IMR-90 (cell line): ENCODE measurements around the gene ADGRG3. TPM values are rescaled to one million over a fixed set of nuclear protein-coding genes. Genes with fewer than 3 reads are reported as not detected.

Experiments used
- ATAC-seq: fragments of 200-7000 bp; cut with Tn5 transposase; 2 replicates; pipeline ENCODE4 v1.9.1; 2020; ENCODE audit warnings: low read depth, mild to moderate bottlenecking, moderate library complexity
- BruUV-seq: library from RNA; stranded (reverse); fragments of 400-500 nt; replicated peaks from 2 replicates; lab custom pipeline; 2021; lab: Mats Ljungman, UMichigan
- CTCF ChIA-PET: fragments of 300-600 bp; formaldehyde crosslinking; extraction: SDS; loops from one replicate; lab custom pipeline; 2021; ENCODE audit warnings: antibody characterized with exemption; lab: Yijun Ruan, JAX
- POLR2A ChIA-PET: fragments of 300-600 bp; sonication (Branson Sonifier 250); formaldehyde crosslinking; loops from one replicate; lab custom pipeline; 2022; ENCODE audit warnings: antibody characterized with exemption; ENCODE audit not compliant: unreplicated experiment; lab: Charles Lee
- DNase-seq: peaks from one replicate; pipeline ENCODE4 v3.0.0; 2013
- H2AFZ ChIP-seq: replicated peaks from 2 replicates; pipeline ENCODE3; 2013; ENCODE audit warnings: low read length, mild to moderate bottlenecking; ENCODE audit not compliant: poor library complexity
- H2AK5ac ChIP-seq: 2 replicates; pipeline ENCODE4 v1.6.1; 2013; ENCODE audit warnings: low read depth, low read length, inconsistent platforms
- H2AK9ac ChIP-seq: replicated peaks from 2 replicates; pipeline ENCODE3; 2013; ENCODE audit warnings: mild to moderate bottlenecking, low read depth, low read length, moderate library complexity; ENCODE audit not compliant: poor library complexity
- H2BK120ac ChIP-seq: 2 replicates; pipeline ENCODE4 v1.6.1; 2013; ENCODE audit warnings: low read depth, low read length, inconsistent platforms
- H2BK15ac ChIP-seq: 3 replicates; pipeline ENCODE4 v1.6.1; 2013; ENCODE audit warnings: low read depth, low read length, inconsistent platforms
- H2BK20ac ChIP-seq: 2 replicates; pipeline ENCODE4 v1.6.1; 2013; ENCODE audit warnings: low read depth, mild to moderate bottlenecking, inconsistent platforms, low read length, moderate library complexity
- H2BK5ac ChIP-seq: 2 replicates; pipeline ENCODE4 v1.6.1; 2013; ENCODE audit warnings: mild to moderate bottlenecking, low read depth, low read length, inconsistent platforms; ENCODE audit not compliant: poor library complexity, severe bottlenecking
- H3K14ac ChIP-seq: replicated peaks from 2 replicates; pipeline ENCODE4 v1.6.1; 2013; ENCODE audit warnings: low read depth, low read length, inconsistent platforms
- H3K18ac ChIP-seq: 2 replicates; pipeline ENCODE4 v1.6.1; 2013; ENCODE audit warnings: low read depth, low read length, control low read depth
- H3K23ac ChIP-seq: 2 replicates; pipeline ENCODE4 v1.6.1; 2013; ENCODE audit warnings: low read depth, low read length, inconsistent platforms
- H3K27ac ChIP-seq: 2 replicates; pipeline ENCODE4 v1.5.1; 2013; ENCODE audit warnings: mild to moderate bottlenecking, control low read depth, low read length; ENCODE audit not compliant: insufficient read depth
- H3K27me3 ChIP-seq: 2 replicates; pipeline ENCODE4 v1.6.1; 2013; ENCODE audit warnings: low read length; ENCODE audit not compliant: control insufficient read depth, insufficient read depth
- H3K36me3 ChIP-seq: 2 replicates; pipeline ENCODE4 v1.6.1; 2013; ENCODE audit warnings: low read length, mixed read lengths; ENCODE audit not compliant: control insufficient read depth, insufficient read depth
- H3K4ac ChIP-seq: 2 replicates; pipeline ENCODE4 v1.6.1; 2013; ENCODE audit warnings: low read depth, low read length, inconsistent platforms
- H3K4me1 ChIP-seq: 2 replicates; pipeline ENCODE4 v1.6.1; 2013; ENCODE audit warnings: low read length, mixed read lengths; ENCODE audit not compliant: control insufficient read depth, insufficient read depth
- H3K4me2 ChIP-seq: 2 replicates; pipeline ENCODE4 v1.6.1; 2013; ENCODE audit warnings: low read depth, mild to moderate bottlenecking, control low read depth, low read length, moderate library complexity
- H3K4me3 ChIP-seq: 2 replicates; pipeline ENCODE4 v1.5.1; 2013; ENCODE audit warnings: low read depth, mild to moderate bottlenecking, control low read depth, low read length, moderate library complexity; ENCODE audit not compliant: insufficient read depth
- H3K56ac ChIP-seq: 2 replicates; pipeline ENCODE4 v1.6.1; 2013; ENCODE audit warnings: low read length, inconsistent platforms; ENCODE audit not compliant: insufficient read depth; ENCODE audit errors: extremely low read depth
- H3K79me1 ChIP-seq, 2 experiments: 2 replicates each; pipeline ENCODE4 v1.6.1; 2013; ENCODE audit warnings: low read length in 2 of 2, inconsistent platforms in 1 of 2, low read depth in 1 of 2
- H3K9ac ChIP-seq: 2 replicates; pipeline ENCODE4 v1.6.1; 2013; ENCODE audit warnings: low read depth, low read length, control low read depth
- H3K9me1 ChIP-seq: 2 replicates; pipeline ENCODE4 v1.6.1; 2013; ENCODE audit warnings: low read length, inconsistent platforms; ENCODE audit not compliant: insufficient read depth
- H3K9me3 ChIP-seq: 2 replicates; pipeline ENCODE4 v1.6.1; 2013; ENCODE audit warnings: low read length; ENCODE audit not compliant: control insufficient read depth, insufficient read depth
- H4K20me1 ChIP-seq: 2 replicates; pipeline ENCODE4 v1.6.1; 2013; ENCODE audit warnings: low read length, inconsistent platforms; ENCODE audit not compliant: insufficient read depth
- H4K5ac ChIP-seq: 2 replicates; pipeline ENCODE4 v1.6.1; 2013; ENCODE audit warnings: mild to moderate bottlenecking, low read depth, low read length, control low read depth
- H4K8ac ChIP-seq, 2 experiments: 2 replicates each; pipeline ENCODE4 v1.6.1; 2013; ENCODE audit warnings: low read depth in 2 of 2, low read length in 2 of 2, control low read depth in 1 of 2, inconsistent platforms in 1 of 2
- H4K91ac ChIP-seq: 2 replicates; pipeline ENCODE4 v1.6.1; 2013; ENCODE audit warnings: low read depth, low read length, inconsistent platforms; ENCODE audit not compliant: insufficient read depth
- CEBPB ChIP-seq: IDR thresholded peaks from 2 replicates; pipeline ENCODE4 v1.6.1; 2012; ENCODE audit warnings: low read depth, low read length, improper control_type of control experiment
- CHD1 ChIP-seq: IDR thresholded peaks from 2 replicates; pipeline ENCODE4 v1.6.1; 2012; ENCODE audit warnings: low read depth, low read length, improper control_type of control experiment
- FOS ChIP-seq: fragments of 150-350 bp; IDR thresholded peaks from 2 replicates; pipeline ENCODE4 v1.6.1; 2016; ENCODE audit warnings: low read depth, low read length
- MAZ ChIP-seq: IDR thresholded peaks from 2 replicates; pipeline ENCODE4 v1.6.1; 2012; ENCODE audit warnings: low read depth, mild to moderate bottlenecking, low read length, improper control_type of control experiment, moderate library complexity, borderline replicate concordance
- MXI1 ChIP-seq: IDR thresholded peaks from 2 replicates; pipeline ENCODE4 v1.6.1; 2012; ENCODE audit warnings: low read depth, mild to moderate bottlenecking, low read length, moderate library complexity, borderline replicate concordance
- NFE2L2 ChIP-seq: fragments of 150-350 bp; IDR thresholded peaks from 2 replicates; pipeline ENCODE4 v1.6.1; 2016; ENCODE audit warnings: low read depth, mild to moderate bottlenecking, low read length
- POLR2A ChIP-seq: IDR thresholded peaks from 2 replicates; pipeline ENCODE4 v1.6.1; 2012; ENCODE audit warnings: mild to moderate bottlenecking, low read depth, low read length
- RCOR1 ChIP-seq: IDR thresholded peaks from 2 replicates; pipeline ENCODE4 v1.6.1; 2012; ENCODE audit warnings: mild to moderate bottlenecking, low read length, improper control_type of control experiment; ENCODE audit not compliant: insufficient replicate concordance
- SMC3 ChIP-seq: fragments of 150-350 bp; IDR thresholded peaks from 2 replicates; pipeline ENCODE4 v1.6.1; 2016; ENCODE audit warnings: low read depth, mild to moderate bottlenecking, antibody characterized with exemption, low read length, moderate library complexity
- WGBS, 2 experiments: methylation state at CpG; one replicate each; pipeline versions ENCODE4 v1.1.5 to v1.1.7; 2013; ENCODE audit warnings: missing lambda C conversion rate in 2 of 2; ENCODE audit not compliant: insufficient read length in 1 of 2; ENCODE audit errors: extremely low coverage in 2 of 2; 5-methylcytosine and 5-hydroxymethylcytosine counted together
- dilution Hi-C: fragments of 300-500 bp; cut with HindIII; formaldehyde crosslinking; loops from one replicate; pipeline ENCODE4 v1.14.3; 2018; ENCODE audit warnings: low sequenced_read_pairs; ENCODE audit not compliant: unreplicated experiment
- in situ Hi-C: fragments of 300-500 bp; cut with MboI; formaldehyde crosslinking; loops from 3 replicates; pipeline ENCODE4 v1.14.3; 2019; ENCODE audit warnings: low sequenced_read_pairs, inconsistent platforms, mixed read lengths
- intact Hi-C: fragments of 100-400 bp; cut with micrococcal nuclease; formaldehyde crosslinking; loops from 2 replicates; pipeline ENCODE4 v1.10.0; 2022
- polyA plus RNA-seq, 3 experiments: library from polyadenylated mRNA; depleted of rRNA; stranded (reverse); fragments of >200 nt; gene quantifications; 2 replicates each; pipeline ENCODE4 v1.2.3, GENCODE V29; 2012; ENCODE audit warnings: low replicate concordance in 1 of 3
- total RNA-seq: library from RNA; depleted of rRNA; stranded (reverse); fragments of >200 nt; gene quantifications from 2 replicates; pipeline ENCODE4 v1.2.3, GENCODE V29; 2012
- TF ChIP-seq, protein P1 (sequence below): fragments of 150-350 bp; IDR thresholded peaks from 2 replicates; pipeline ENCODE4 v1.6.1; 2017; ENCODE audit warnings: mild to moderate bottlenecking, antibody characterized with exemption, low read length, low read depth
- TF ChIP-seq, protein P2 (sequence below): fragments of 150-350 bp; IDR thresholded peaks from 2 replicates; pipeline ENCODE4 v1.6.1; 2016; ENCODE audit warnings: low read depth, mild to moderate bottlenecking, low read length, moderate library complexity, borderline replicate concordance

ADGRG3 gene
- total and polyA plus RNA-seq, 2 of the 4 experiments (the other 2 are of a cell fraction) = not detected

DNA sequence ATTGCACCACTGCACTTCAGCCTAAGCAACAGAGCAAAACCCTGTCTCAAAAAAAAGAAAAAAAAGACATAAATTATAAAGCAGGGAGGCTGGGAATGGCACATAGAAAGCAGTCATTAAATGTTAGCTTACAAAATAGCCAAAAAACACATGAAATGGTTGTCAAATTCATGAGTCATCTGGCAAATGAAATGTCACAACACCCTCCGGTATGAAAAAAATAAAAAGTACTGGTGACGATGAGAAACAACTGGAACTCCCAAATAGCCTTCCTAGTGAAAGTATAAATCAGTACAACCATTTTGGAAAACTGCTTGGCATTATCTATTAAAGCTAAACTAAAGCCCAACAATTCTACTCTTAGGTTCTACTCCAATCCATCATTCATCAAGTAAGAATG, 63.9 kb downstream of the ADGRG3 start:
- H3K9ac ChIP-seq = no peak overlapping the region
- TF ChIP-seq SMC3 (no peak), POLR2A (no peak), NFE2L2 (no peak), MAZ (no peak), RCOR1 (no peak), MXI1 (no peak), CHD1 (no peak), FOS (0 out of 2 replicates have a peak, but pooled peaks have one; percentile 8), CEBPB (peak; percentile 42; the same call in 1 of the 2 replicates)
- TF ChIP-seq, protein P1, sequence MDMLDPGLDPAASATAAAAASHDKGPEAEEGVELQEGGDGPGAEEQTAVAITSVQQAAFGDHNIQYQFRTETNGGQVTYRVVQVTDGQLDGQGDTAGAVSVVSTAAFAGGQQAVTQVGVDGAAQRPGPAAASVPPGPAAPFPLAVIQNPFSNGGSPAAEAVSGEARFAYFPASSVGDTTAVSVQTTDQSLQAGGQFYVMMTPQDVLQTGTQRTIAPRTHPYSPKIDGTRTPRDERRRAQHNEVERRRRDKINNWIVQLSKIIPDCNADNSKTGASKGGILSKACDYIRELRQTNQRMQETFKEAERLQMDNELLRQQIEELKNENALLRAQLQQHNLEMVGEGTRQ = no peak
- TF ChIP-seq, protein P2, sequence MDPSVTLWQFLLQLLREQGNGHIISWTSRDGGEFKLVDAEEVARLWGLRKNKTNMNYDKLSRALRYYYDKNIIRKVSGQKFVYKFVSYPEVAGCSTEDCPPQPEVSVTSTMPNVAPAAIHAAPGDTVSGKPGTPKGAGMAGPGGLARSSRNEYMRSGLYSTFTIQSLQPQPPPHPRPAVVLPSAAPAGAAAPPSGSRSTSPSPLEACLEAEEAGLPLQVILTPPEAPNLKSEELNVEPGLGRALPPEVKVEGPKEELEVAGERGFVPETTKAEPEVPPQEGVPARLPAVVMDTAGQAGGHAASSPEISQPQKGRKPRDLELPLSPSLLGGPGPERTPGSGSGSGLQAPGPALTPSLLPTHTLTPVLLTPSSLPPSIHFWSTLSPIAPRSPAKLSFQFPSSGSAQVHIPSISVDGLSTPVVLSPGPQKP = no peak
- no peak overlapping the region for H3K23ac ChIP-seq
- WGBS, 2 experiments = 43% methylated on average over 1 of the region's 2 CpGs; no CpG with 5 or more reads in 1 of the 2 experiments
- POLR2A ChIA-PET = no interaction called here
- peaks cover 5% of the 10 kb centered on the region for H3K4me1 ChIP-seq
- H3K18ac ChIP-seq = no peak overlapping the region
- no peak overlapping the region for H3K4ac ChIP-seq
- no peaks in the 10 kb centered on the region for H3K36me3 ChIP-seq
- dilution Hi-C loops (no loop called here), in situ Hi-C loops (no loop called here), intact Hi-C loops (no loop called here)
- no peak overlapping the region for H2BK20ac ChIP-seq
- BruUV-seq = no TSS peak
- no peak overlapping the region for H3K56ac ChIP-seq
- H3K9me3 ChIP-seq = no peaks in the 10 kb centered on the region
- H3K14ac ChIP-seq = no peak overlapping the region
- H2AK9ac ChIP-seq = no peak overlapping the region
- H3K27ac ChIP-seq = no peak overlapping the region
- H3K4me2 ChIP-seq = no peak overlapping the region
- no peak overlapping the region for H2BK120ac ChIP-seq
- no peak overlapping the region for H4K5ac ChIP-seq
- no peaks in the 10 kb centered on the region for H4K20me1 ChIP-seq
- CTCF ChIA-PET = no interaction called here
- H2BK5ac ChIP-seq = no peak overlapping the region
- peaks cover 3% of the 10 kb centered on the region; the same call in 1 of the 2 replicates for H3K9me1 ChIP-seq
- peaks cover 0 to 16% of the 10 kb centered on the region in 2 experiments; a peak in 2 of 4 replicates for H3K79me1 ChIP-seq
- no peak overlapping the region for H3K4me3 ChIP-seq
- no peak overlapping the region for H4K91ac ChIP-seq
- DNase-seq (peak; percentile 25), ATAC-seq (no peak)
- H2AFZ ChIP-seq = no peak overlapping the region
- no peak overlapping the region for H2AK5ac ChIP-seq
- no peak overlapping the region for H2BK15ac ChIP-seq
- H3K27me3 ChIP-seq = no peaks in the 10 kb centered on the region; the same call in 1 of the 2 replicates
- H4K8ac ChIP-seq = no peak overlapping the region
